ENCODE data around the gene EYS. TPM values are rescaled to one million over a fixed set of nuclear protein-coding genes. Genes with fewer than 3 reads are reported as not detected.

EYS gene
- total RNA-seq, 2 donors from 2014 or later: not detected

DNA sequence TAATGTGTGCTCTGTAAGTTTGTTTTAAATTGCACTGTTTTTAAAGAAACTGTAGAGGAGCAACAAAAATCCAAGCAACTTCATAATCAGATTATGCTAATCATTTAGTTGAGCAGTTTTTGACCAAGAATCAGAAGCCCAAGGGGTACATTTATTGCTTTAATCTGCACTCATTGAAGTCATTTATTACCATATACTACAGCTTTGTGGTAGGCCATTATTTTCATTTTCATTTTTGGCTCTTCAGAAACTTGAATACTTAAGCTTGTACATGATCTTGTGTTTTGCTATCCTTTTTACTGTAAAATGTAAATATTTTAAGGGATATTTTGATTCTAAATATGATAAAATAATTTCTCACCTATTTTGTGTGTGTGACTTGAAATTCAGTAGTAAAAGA, 1992.9 kb downstream of the EYS start:
- Histone ChIP-seq H3K36me3 (peaks cover 29% of the 10 kb centered on the region), H3K4me3 (no peak overlapping the region), H3K4me1 (ENCODE audit: control insufficient read depth in 1 of 2, low read depth in 2 of 2) (no peaks in the 10 kb centered on the region), H3K27ac (no peak overlapping the region), H3K9me3 (no peaks in the 10 kb centered on the region), H3K27me3 (replicated peaks; ENCODE audit: insufficient read depth) (no peaks in the 10 kb centered on the region)
- no peak for DNase-seq (ENCODE audit: low spot score)
- no peak for ATAC-seq (ENCODE audit: insufficient number of reproducible peaks, low FRiP score, low read depth)
- TF ChIP-seq, protein P1, sequence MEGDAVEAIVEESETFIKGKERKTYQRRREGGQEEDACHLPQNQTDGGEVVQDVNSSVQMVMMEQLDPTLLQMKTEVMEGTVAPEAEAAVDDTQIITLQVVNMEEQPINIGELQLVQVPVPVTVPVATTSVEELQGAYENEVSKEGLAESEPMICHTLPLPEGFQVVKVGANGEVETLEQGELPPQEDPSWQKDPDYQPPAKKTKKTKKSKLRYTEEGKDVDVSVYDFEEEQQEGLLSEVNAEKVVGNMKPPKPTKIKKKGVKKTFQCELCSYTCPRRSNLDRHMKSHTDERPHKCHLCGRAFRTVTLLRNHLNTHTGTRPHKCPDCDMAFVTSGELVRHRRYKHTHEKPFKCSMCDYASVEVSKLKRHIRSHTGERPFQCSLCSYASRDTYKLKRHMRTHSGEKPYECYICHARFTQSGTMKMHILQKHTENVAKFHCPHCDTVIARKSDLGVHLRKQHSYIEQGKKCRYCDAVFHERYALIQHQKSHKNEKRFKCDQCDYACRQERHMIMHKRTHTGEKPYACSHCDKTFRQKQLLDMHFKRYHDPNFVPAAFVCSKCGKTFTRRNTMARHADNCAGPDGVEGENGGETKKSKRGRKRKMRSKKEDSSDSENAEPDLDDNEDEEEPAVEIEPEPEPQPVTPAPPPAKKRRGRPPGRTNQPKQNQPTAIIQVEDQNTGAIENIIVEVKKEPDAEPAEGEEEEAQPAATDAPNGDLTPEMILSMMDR (IDR thresholded peaks at IDR 0.05): no peak

DNA sequence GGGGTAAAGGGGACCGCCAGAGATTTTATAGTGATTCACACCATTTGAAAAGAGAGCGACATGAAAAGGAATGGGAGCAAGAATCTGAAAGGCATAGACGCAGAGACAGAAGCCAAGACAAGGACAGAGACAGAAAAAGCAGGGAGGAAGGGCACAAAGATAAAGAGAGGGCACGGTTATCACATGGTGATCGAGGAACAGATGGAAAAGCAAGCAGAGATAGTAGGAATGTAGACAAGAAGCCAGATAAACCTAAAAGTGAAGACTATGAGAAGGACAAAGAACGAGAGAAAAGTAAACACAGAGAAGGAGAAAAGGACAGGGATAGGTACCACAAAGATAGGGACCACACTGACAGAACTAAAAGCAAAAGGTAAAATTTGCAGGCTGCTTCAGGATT, 1993.7 kb downstream of the EYS start:
- H3K36me3 ChIP-seq: peaks cover 29% of the 10 kb centered on the region
- no peak overlapping the region for H3K4me3 ChIP-seq
- no peak overlapping the region for H3K27ac ChIP-seq
- no peaks in the 10 kb centered on the region for H3K27me3 ChIP-seq (replicated peaks; ENCODE audit: insufficient read depth)
- TF ChIP-seq, protein P1 (IDR thresholded peaks at IDR 0.05): no peak
- DNase-seq (ENCODE audit: low spot score) (no peak), ATAC-seq (ENCODE audit: insufficient number of reproducible peaks, low FRiP score, low read depth) (no peak)
- no peaks in the 10 kb centered on the region for H3K4me1 ChIP-seq (ENCODE audit: control insufficient read depth in 1 of 2, low read depth in 2 of 2)
- no peaks in the 10 kb centered on the region for H3K9me3 ChIP-seq

- Histone ChIP-seq H3K27ac (no peak overlapping the region), H3K4me3 (no peak overlapping the region), H3K4me1 (ENCODE audit: control insufficient read depth in 1 of 2, low read depth in 2 of 2) (no peaks in the 10 kb centered on the region), H3K9me3 (no peaks in the 10 kb centered on the region), H3K27me3 (replicated peaks; ENCODE audit: insufficient read depth) (no peaks in the 10 kb centered on the region), H3K36me3 (peaks cover 34% of the 10 kb centered on the region)
- DNase-seq (ENCODE audit: low spot score) (no peak), ATAC-seq (ENCODE audit: insufficient number of reproducible peaks, low FRiP score, low read depth) (no peak)
- TF ChIP-seq, protein P1 (IDR thresholded peaks at IDR 0.05): no peak
Measured at GRCh38 chr6:63709148-63709547, 1997.9 kb downstream of the EYS start.

GRCh38 chr6:63708631-63709030, 1998.4 kb downstream of the EYS start:
- H3K4me3 ChIP-seq: no peak overlapping the region
- no peaks in the 10 kb centered on the region for H3K4me1 ChIP-seq (ENCODE audit: control insufficient read depth in 1 of 2, low read depth in 2 of 2)
- peaks cover 34% of the 10 kb centered on the region for H3K36me3 ChIP-seq
- TF ChIP-seq, protein P1 (IDR thresholded peaks at IDR 0.05): no peak
- DNase-seq (ENCODE audit: low spot score) (no peak), ATAC-seq (ENCODE audit: insufficient number of reproducible peaks, low FRiP score, low read depth) (no peak)
- H3K27me3 ChIP-seq (replicated peaks; ENCODE audit: insufficient read depth): no peaks in the 10 kb centered on the region
- H3K9me3 ChIP-seq: no peaks in the 10 kb centered on the region
- no peak overlapping the region for H3K27ac ChIP-seq

GRCh38 chr6:63706630-63707029, 2000.4 kb downstream of the EYS start:
- no peak for ATAC-seq (ENCODE audit: insufficient number of reproducible peaks, low FRiP score, low read depth)
- no peak overlapping the region for H3K27ac ChIP-seq
- TF ChIP-seq, protein P1 (IDR thresholded peaks at IDR 0.05): no peak

More at GRCh38 chr6:63706630-63707029, 2000.4 kb downstream of the EYS start:
- H3K27me3 ChIP-seq (replicated peaks; ENCODE audit: insufficient read depth): no peaks in the 10 kb centered on the region
- no peak overlapping the region for H3K4me3 ChIP-seq
- no peaks in the 10 kb centered on the region for H3K9me3 ChIP-seq
- peaks cover 24% of the 10 kb centered on the region for H3K36me3 ChIP-seq
- DNase-seq (ENCODE audit: low spot score): no peak
- no peaks in the 10 kb centered on the region for H3K4me1 ChIP-seq (ENCODE audit: control insufficient read depth in 1 of 2, low read depth in 2 of 2)

All from thoracic aorta (tissue), 2 donors.